MM.1S (cell line): ENCODE data around the gene MEIOC.

ENCODE experiments used
- EZH2 ChIP-seq: fragments of 300-600 bp; sonication (generic); optimal IDR thresholded peaks from 2 replicates; pipeline ENCODE3; 2017; ENCODE audit warnings: low read depth, mild to moderate bottlenecking, antibody characterized with exemption, low read length, mixed read lengths
- EZH2phosphoT487 ChIP-seq: fragments of 300-600 bp; sonication (generic); IDR thresholded peaks from 2 replicates; pipeline ENCODE4 v1.6.1; 2018; ENCODE audit warnings: antibody characterized with exemption, low read length
- TF ChIP-seq, protein P1 (sequence below): fragments of 300-600 bp; sonication (generic); IDR thresholded peaks from 2 replicates; pipeline ENCODE4 v1.5.1; 2016; ENCODE audit warnings: antibody characterized with exemption, low read length, mixed read lengths

DNA sequence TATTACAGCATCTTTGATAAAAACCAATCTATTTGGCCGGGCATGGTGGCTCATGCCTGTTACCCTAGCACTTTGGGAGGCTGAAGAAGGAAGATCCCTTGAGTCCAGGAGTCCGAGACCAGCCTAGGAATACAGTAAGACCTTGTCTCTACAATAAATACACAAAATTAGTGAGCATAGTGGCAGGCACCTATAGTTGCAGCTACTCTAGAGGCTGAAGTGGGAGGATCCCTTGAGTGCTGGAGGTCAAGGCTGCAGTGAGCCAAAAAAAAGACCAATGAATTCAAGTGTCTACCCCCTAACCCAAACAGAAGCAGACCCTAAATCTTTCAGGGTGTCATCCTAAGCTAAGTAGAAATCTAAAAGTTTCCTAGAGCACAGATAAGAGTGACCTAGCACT lies 7.3 kb upstream of the MEIOC start:
- TF ChIP-seq, protein P1, sequence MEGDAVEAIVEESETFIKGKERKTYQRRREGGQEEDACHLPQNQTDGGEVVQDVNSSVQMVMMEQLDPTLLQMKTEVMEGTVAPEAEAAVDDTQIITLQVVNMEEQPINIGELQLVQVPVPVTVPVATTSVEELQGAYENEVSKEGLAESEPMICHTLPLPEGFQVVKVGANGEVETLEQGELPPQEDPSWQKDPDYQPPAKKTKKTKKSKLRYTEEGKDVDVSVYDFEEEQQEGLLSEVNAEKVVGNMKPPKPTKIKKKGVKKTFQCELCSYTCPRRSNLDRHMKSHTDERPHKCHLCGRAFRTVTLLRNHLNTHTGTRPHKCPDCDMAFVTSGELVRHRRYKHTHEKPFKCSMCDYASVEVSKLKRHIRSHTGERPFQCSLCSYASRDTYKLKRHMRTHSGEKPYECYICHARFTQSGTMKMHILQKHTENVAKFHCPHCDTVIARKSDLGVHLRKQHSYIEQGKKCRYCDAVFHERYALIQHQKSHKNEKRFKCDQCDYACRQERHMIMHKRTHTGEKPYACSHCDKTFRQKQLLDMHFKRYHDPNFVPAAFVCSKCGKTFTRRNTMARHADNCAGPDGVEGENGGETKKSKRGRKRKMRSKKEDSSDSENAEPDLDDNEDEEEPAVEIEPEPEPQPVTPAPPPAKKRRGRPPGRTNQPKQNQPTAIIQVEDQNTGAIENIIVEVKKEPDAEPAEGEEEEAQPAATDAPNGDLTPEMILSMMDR: no peak
- TF ChIP-seq EZH2 (no peak), EZH2phosphoT487 (no peak)
